ENCODE data around the gene ARID1B.

Gene ARID1B

DNA sequence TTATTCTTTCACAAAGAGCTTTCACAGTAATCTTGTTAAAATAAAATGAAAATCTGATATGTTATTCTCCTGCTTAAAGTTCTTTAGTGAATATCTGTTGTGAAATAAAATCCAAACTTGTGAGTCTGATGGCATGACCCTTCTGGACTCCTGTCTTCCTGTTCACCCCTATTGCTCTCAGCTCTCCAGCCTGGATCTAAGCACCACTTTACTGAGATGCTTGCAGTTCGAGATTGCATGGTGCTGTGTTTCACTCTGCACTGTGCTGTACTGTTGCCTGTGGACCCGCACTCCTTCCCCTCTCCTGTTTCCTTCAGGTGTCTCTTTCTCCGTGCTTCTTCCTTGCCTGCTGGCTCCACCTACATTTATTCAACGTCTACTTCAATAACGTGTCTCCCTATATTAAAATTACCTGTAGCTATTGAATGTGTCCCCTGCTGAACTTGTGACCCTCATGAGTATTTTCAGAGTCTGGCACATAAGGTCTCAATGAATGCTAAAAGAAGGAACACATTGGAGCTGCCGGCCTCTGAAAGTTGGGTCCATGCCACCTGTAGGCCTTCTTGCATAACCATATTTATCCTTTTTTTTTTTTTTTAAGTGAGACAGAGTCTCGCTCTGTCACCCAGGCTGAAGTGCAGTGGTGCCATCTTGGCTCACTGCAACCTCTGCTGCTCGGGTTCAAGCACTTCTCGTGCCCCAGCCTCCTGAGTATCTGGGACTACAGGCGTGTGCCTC is 100.1 kb downstream of the ARID1B start:
- DNase-seq (ENCODE audit: low read depth in 2 of 2): no peak

DNA sequence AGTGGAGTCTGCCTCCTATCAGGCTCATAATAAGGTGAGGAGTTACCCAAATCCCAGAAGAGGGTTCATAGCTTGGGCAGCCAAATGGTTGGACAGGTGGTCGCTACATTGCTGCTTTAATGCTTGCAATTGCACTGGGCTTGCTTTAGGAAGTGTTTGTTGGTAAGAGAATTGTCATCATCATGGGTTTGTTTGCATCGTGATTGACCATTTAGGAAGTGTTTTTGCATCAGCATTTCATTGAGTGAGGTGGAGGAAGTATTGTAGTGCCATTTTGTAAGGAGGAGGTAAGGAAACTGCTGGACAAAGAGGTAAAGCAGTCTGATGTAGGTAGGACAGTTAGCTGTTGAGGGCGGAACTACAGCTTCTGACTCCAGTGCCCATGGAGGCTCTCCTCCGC is 101.5 kb downstream of the ARID1B start:
- no peak for DNase-seq (ENCODE audit: low read depth in 2 of 2)

DNA sequence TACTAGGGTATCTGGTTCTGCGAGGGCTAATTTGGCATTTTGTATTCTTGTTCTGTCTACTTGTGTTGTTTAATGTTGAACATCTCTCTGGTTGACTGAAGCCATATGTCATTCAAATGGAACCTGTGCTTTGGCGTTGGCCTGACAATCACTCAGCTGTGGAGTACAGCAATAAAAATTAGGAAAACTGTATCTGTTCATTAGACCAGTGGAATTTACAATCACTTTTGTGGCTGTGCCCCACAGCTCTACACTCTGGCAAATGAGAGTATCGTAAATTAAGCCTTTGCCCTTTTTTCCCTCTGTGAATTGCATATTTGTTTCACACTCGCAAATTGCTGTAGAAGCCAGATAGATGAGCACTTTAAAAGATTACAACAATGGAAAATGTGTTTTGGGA is 102.0 kb downstream of the ARID1B start:
- no peak for DNase-seq (ENCODE audit: low read depth in 2 of 2)

DNA sequence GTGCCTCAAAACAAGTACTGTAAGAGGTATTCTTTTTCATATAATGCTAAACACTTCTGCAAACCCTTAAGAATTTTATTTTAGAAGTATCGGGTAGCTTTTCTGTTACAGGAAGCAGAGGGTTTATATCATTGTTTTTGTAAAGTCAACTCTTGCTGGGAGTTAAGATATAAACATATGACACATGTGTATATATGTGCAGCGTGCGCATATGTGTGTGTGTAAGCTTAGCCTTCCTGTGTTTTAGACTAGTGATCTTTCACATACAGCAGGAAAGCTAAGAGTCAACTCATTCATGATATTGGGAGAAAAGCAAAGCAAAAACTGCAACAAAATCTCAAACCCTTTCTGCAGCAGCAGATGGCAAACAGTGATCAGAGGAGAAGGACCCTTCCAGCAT is 102.4 kb downstream of the ARID1B start:
- DNase-seq (ENCODE audit: low read depth in 2 of 2): no peak

DNA sequence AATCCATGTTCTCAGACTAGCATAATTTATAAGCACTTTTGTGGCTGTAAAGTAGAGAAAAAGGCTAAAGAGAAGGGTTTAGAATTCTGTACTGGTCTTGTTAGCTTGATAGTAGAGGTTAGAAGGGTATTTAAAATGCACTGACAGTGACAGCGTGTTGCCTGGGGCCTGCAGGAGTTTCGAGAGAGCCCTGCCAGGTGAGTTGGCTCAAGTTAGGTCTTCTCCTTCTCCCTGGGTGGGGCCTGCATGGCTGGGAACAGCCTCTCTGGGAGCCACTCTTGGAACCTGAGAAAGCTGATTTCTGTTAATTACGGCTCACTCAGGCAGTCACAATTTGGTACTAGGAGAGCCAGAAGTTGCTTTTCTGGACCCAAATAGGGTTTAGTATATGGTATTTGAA is 103.7 kb downstream of the ARID1B start:
- no peak for DNase-seq (ENCODE audit: low read depth in 2 of 2)

DNA sequence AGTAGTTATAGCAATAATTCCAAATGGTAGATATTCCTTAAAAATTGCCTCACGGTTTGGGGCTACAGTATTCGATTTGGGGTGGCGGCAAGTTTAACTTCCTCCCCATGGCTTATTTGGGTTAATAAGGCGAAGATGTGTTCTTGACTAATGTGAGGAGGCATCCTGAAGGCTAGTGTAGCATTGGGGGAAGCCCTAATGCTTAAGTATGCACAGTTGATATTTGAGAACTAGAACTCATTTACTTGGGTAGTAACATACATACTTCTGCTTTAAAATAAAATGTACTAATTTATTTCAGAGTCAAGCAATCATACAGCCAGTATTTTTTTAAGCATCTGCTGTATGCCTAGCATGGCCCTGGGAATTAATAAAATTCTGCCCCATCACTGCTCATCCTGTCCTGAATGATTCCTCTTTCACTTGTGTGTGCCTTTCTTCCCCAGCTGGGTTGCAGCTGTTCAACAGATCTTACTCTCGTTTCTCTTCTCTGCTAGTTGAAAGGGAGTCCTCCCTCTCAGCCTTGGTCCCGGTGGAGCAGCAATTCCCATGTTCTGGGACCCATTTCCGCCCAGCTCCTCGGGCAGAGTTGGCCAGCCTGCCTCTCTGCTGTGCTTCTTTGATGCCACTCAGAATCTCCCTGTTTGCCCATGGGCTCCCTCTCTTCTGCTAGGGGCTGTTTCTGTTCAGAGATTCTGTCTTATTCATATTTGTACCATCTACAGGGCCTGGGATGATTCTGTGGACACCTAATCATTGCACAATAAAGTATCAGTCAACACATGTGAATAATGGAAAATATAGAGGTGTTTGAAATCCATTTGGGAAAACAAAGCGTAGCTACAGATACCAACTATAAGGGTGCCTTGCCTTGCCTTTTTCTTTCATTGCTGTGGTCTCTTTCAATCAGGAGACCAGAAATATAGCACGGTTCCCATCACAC is 104.8 kb downstream of the ARID1B start:
- DNase-seq (ENCODE audit: low read depth in 2 of 2): no peak

DNA sequence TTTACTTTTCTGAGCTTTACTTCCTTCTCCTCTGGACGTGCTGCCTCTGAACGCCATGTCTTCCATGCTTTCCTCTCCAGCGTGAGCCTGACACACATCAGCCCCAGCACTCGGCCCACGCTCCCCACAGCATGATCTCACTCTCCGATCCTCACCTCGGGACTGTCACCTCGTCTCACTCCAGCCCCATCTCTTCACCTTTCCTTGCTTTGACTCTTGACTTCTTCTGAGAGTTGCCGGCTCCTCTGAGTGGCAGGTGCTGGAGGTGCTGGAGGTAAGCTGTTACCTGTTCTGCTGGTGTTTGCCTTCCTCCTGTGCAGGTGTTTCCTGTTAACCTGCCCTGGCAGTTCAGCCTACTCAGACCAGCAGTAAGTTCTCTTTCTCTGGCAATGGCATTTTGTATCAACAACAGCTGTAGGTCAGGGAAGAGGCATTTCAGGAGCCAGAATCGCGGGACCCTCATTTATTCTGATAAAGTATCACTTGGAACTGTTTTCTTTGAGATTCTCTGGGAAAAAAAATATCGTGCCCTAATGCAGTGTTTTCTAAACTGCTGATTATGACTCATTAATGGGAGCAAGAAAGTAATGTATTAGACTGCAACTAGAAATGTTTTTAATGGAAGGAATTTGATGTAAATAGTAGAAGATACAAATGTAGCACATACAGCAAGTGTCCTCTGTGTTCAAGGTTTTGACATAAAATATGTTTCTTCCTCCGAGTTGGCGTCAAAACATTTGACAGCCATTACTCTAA is 106.5 kb downstream of the ARID1B start:
- DNase-seq (ENCODE audit: low read depth in 2 of 2): peak in 1 of 2 donors; percentile 18

DNA sequence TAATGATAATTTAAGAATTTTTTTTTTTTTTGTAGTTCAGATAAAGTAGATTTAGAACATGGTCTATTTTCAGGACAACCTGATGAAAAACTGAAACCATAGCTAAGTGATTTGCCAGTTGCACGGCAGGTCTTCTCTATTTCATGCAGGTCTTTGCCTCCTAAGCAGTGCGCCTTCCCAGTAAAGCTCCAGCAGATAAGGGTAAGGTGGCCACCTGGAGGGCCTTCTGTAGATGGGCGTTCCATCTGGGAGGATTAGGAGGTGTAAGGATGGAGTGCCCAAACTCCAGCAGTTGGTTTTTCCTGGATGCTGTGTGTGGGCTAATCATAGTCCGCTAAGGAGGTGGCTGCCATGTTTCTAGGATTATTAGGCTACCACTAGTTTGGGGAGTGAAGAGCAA is 107.1 kb downstream of the ARID1B start:
- DNase-seq (ENCODE audit: low read depth in 2 of 2): no peak

DNA sequence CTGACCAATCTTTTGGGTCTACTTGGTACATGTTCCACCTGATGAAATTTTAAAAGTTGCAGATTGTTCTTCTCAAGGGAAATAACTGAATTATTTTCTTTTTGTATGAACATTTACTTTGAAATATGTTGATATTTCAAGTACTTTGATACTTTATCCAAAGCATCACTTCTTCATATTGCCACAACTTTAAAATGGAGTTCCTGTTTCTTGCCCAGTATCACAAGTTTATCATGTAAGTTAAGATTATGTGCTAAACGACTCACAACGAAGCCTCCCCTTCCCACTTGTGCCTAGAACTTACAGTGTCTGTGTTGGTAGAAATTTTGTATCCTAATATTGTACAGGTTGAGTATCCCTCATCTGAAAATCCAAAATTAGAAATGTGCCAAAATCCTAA is 108.4 kb downstream of the ARID1B start:
- no peak for DNase-seq (ENCODE audit: low read depth in 2 of 2)

DNA sequence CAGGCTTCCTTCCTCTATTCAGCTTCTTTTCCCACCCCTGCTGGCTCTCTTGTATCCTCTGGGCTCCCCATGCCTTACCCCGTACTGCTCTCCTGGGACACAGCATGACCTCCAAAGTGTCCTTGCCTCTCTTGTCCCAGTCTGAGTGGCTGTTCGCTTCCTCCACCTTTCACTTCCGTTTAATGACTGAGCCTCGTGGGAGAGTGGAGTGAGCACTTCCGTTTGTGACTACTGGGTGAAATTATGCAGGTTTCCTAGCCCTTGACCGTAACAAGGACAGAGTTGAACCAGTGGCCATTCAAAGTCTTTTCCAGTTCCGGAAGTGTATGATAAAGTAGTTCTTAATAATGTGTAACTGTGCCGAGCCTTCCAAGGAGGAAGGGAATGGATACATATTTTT is 109.2 kb downstream of the ARID1B start:
- no peak for DNase-seq (ENCODE audit: low read depth in 2 of 2)

DNA sequence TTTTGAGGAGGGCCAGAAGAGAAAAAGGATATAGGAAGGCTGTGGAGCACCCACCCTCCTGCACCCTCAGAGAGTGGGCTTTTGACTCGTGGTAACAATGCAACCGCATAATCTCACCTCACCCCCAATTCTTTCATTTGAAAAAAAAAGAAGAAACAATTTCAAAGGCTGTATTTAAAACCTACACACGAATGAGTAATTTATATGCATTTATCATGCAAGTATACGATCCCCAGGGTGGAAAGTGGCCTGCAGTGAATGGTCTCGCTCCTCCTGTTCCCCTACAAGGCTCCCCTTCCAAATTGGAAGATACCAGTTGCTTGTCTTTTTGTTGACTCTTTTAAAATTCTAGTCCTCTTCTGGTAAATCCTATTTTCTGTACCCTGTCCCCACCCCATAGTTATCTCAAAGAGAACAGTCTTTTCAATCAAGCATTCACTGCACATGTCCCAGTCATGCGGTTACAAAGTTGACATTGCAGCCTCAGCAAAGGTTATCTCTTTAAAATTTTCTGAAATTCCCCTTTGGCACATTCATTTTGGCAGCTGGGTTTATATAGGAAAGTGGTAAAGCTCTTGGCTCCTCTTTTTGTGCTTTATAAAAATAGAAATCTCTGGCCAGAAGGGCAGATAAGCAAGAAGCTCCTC is 110.6 kb downstream of the ARID1B start:
- no peak for DNase-seq (ENCODE audit: low read depth in 2 of 2)

DNA sequence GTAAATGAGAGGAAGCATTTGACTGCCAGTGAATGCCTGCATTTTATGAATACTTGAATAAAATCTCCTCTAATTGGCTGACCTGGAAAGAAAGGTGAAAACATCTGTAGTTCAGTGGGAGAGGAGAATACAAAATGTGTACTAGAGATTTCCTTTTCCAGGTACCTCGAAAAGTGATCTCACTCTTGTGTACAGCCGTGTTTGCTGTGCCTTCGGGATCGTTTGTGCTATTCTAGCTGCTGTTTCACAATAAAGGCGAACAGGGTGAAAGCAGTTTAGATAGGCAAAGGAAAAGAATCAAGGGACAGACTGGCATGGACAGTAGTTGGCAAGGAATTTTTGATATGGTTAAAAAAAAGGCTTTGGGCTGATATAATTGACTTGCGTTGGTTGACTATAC is 112.3 kb downstream of the ARID1B start:
- no peak for DNase-seq (ENCODE audit: low read depth in 2 of 2)

DNA sequence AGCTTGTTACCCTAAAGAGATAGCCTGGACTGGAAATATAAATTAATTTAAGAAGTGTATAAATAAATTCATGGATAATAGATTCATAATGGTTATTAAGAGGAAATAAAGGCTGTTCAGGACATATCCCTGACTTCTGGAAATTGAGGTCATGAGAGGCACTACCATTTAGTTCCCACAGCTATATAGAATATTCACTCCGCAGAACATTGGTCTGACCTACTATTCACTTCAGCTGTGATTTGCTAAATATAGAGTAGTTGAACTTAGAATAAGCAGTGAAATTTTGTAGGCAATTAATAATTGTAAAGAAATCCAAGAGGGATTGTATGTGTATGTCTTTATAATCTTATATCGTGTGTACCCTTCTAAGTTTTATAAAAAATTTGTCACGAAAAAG is 112.8 kb downstream of the ARID1B start:
- DNase-seq (ENCODE audit: low read depth in 2 of 2): no peak

DNA sequence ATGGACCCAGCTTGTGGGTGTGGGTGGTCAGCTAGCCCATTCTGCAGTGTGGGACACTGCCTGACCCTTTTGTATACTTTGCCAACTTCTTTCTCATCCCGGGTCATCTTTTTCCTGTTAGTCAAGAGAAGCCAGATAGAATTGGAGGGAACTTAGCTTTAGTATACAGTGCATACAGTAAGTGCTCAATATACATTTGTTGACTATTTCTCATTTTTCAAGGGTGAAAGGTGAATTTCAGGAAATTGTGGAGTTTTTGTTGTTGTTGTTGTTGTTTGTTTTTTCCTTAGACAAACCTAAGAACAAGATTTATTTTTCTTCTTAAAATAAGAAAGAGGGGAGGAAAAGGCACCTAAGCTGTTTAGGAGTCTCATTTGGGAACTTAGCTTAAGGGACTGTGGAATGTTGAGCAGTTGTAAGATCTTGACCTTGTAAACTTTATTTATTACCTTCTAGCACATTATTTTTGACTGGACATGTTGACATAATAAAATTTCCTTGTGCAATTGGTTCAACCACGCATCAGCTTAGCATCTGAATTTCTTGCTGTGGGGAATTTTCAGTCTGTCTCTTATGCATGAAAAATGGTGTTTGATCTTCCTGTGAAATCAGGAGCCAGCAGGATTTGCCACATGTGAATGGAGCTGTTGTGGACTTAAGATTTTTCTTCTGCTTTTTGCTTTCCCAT is 113.6 kb downstream of the ARID1B start:
- DNase-seq (ENCODE audit: low read depth in 2 of 2): no peak

DNA sequence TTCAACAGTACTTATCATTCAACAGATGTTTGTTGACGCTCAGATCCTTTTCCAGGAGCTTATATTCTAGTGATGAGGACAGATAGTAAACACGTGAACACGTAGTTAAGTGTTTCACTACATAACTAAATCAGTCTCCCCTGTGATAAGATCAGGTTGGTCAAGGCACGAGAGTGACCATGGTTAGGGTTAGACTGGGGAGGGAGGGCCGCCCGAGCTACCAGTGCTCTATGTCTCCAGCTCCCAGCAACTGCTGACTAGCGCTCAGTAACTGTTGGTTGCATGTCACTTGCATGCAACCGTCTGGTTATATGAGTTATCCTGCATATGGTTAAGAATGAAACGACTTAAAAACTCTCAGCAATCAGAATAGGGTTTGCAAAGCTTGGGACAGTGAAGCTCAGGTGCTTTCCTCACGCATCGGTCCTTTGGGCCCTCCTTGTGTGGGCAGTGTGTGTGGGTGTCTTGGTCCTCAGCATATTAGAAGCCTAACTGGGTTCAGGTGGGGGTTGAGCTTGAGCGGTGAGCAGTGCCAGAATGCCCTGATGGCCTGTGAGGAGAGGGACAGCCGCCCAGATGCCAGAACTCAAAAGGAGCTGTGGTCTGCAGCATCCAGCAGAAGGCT is 120.8 kb downstream of the ARID1B start:
- DNase-seq (ENCODE audit: low read depth in 2 of 2): no peak

DNA sequence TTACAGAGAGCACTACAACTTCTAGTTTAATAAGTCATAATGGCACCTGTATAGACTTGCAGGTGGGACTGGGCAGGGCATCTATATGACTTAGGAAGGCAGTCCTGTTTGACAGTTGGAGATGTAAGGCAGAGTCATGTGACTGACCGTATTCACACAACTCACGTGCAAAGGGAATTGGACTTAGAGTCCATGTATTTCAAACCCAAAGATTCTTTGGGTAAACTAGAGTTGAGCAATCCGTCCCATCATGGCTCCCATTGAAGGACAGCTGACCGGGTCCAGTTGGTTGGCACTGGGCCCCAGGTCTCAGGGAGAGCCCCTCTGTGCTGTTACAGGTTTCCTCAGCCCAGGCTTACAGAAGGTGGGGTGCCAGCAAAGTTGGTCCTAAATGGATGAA is 121.9 kb downstream of the ARID1B start:
- no peak for DNase-seq (ENCODE audit: low read depth in 2 of 2)

DNA sequence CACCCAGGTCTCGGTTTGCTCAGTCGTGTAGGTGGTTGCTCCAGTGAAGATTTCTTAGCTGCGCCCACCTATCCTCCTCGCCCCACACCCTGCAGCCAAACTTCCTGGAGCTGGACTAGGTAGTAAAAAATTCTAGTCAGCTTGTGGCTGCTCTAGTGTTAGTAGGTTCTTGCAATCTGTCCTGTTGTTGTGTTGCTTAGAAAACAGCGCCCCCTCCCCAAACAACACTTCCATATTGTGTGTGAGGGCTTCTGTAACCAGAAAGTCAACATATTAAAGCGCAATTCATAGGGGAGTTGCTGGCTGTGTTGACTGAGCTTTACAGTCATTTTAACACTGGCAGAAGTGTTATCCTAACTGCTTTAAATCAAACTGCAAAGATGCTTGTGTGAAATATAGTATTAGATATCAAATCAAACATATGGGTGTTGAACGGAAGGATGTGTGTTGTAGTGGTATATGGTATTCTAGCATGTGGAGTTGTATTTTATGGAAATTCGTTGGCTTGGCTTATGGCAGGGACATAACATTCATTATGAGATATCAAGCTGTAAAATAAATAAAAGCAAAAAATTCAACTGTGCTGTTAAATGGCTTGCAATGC is 122.5 kb downstream of the ARID1B start:
- no peak for DNase-seq (ENCODE audit: low read depth in 2 of 2)

DNA sequence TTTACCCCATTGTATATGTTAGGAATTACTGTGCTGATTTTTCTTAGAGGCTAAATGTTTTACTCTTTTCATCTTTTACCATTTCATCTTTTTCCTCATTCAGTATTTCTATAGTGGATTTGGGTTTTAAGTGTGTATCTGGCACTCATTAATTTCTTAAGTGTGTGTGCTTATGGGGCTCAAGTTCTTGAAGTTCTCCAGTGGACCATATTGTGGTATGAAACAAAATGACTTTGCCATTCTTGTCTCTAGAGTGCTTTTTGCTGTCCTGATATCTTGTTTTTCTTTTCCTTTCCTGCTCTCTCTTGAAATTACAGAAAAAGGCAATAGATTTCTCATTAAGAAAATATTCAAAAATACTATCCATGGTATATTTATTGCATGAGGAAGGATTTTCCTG is 123.1 kb downstream of the ARID1B start:
- no peak for DNase-seq (ENCODE audit: low read depth in 2 of 2)

DNA sequence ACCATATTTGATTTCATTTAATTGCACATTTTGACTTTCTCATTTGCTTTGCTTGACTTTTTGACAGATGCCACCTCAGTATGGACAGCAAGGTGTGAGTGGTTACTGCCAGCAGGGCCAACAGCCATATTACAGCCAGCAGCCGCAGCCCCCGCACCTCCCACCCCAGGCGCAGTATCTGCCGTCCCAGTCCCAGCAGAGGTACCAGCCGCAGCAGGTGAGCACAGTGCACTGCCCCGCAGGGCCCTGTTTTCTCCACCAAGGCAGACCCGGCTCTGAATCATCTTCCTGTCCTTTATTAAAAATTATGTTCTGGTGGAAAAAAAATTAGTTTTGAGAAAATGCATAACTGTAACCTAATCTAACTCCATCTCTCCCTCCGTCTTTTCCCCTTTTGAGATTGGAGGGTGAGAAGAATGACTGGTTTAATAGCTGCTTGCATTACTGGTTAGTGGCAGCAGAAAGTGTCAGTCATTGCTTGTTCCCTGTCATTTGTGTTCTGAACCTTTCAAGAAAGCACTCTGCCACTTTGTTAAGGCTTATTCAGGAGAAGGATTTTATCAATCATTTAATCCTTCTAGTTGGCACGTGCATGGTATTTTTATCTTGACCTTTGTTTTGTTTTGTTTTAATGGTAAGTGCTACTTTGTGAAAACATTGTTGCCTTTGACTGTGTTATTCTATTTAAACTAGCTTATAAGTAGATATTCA is 124.3 kb downstream of the ARID1B start:
- no peak for DNase-seq (ENCODE audit: low read depth in 2 of 2)

DNA sequence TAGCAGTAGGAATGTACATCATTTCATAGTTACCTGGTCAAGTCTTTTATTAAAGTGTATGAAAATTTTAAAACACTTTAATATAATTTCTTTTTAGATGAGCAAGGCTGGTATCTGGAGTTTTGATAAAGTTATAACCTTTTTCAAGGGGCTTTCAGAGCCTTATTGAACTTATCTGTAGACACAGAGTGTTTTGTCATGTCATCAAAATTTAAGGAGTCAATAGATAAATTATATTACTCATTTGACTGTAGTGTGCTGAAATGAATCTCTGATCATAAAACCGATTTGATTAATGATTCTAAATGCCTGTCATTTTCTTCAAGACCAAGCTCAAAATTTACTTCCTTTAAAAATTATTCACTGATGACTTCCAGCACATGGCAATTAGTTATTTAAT is 125.6 kb downstream of the ARID1B start:
- no peak for DNase-seq (ENCODE audit: low read depth in 2 of 2)

Measured in stimulated activated CD4-positive, alpha-beta T cell treated with anti-CD3 and anti-CD28 coated beads, Interleukin-4, amount 100 ng/mL, for 48 hours (primary cell).